Adipocyte (in vitro differentiated cells): ENCODE measurements around the gene DHX29.

ENCODE experiments used
- DNase-seq: peaks from one replicate; pipeline ENCODE4 v3.0.0-alpha.2; 2015; ENCODE audit warnings: low read depth
- H3K27me3 ChIP-seq: replicated peaks from 2 replicates; pipeline ENCODE4 v1.7.0; 2013; ENCODE audit warnings: mild to moderate bottlenecking, low read length, moderate library complexity; ENCODE audit not compliant: control insufficient read depth, insufficient read depth
- H3K36me3 ChIP-seq: 2 replicates; pipeline ENCODE4 v1.7.0; 2013; ENCODE audit warnings: low read length, mild to moderate bottlenecking, moderate library complexity; ENCODE audit not compliant: control insufficient read depth, insufficient read depth, severe bottlenecking
- H3K4me1 ChIP-seq: 2 replicates; pipeline ENCODE4 v1.7.0; 2013; ENCODE audit warnings: mild to moderate bottlenecking, low read length, moderate library complexity; ENCODE audit not compliant: control insufficient read depth, insufficient read depth
- H3K4me3 ChIP-seq: 2 replicates; pipeline ENCODE4 v1.7.0; 2013; ENCODE audit warnings: mild to moderate bottlenecking, low read length, moderate library complexity
- H3K9ac ChIP-seq: 2 replicates; pipeline ENCODE4 v1.7.0; 2013; ENCODE audit warnings: mild to moderate bottlenecking, low read length, moderate library complexity
- H3K9me3 ChIP-seq: 2 replicates; pipeline ENCODE4 v1.7.0; 2013; ENCODE audit warnings: mild to moderate bottlenecking, low read length, moderate library complexity; ENCODE audit not compliant: control insufficient read depth

Gene DHX29

DNA sequence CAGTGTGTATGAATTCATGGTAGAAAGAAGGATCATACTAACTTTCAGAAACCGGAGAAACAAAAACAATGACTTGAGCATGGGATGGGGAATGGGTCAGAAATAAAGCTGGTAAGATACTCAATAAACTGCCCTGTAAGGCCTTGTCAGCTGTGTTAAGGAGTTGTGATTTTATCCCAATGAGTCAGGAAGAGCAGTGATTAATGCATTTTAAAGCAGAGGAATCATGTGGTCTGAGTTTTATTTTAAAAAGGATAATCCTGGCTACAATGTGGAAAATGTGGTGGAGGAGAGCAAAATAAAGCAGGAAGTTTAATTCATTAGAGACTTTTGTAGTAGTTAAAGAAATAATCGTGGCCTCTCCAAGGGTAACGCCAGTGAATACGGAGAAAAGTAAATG, 28.7 kb downstream of the DHX29 start:
- Histone ChIP-seq H3K4me1 (peaks cover 4% of the 10 kb centered on the region), H3K9ac (peak overlapping the region; percentile 38), H3K36me3 (peaks cover 99% of the 10 kb centered on the region), H3K9me3 (no peaks in the 10 kb centered on the region), H3K27me3 (no peaks in the 10 kb centered on the region), H3K4me3 (no peak overlapping the region)
- peak; percentile 55 for DNase-seq

DNA sequence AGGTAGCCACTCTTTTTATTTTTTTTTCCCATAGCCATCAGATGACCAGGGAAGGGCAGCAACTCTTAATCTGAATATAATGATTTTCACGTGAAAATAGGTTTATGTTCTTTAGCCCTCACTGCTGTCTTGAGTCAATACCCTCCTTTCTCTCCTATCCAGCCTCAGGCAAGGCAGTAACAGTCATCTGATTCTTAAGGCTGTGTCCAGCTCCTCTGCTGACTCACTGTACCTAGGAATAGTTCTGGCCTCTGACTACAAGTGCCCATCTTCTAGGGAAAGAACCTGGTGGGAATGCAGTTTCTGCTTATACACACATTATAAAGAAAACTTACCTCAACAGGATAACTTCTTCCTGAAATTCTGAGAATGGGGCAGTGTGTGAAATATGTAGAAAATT, 30.7 kb downstream of the DHX29 start:
- H3K4me1 ChIP-seq = peaks cover 4% of the 10 kb centered on the region
- H3K4me3 ChIP-seq = no peak overlapping the region
- no peak overlapping the region for H3K9ac ChIP-seq
- H3K9me3 ChIP-seq = no peaks in the 10 kb centered on the region
- peaks cover 99% of the 10 kb centered on the region for H3K36me3 ChIP-seq
- peak; percentile 44 for DNase-seq
- H3K27me3 ChIP-seq = no peaks in the 10 kb centered on the region

DNA sequence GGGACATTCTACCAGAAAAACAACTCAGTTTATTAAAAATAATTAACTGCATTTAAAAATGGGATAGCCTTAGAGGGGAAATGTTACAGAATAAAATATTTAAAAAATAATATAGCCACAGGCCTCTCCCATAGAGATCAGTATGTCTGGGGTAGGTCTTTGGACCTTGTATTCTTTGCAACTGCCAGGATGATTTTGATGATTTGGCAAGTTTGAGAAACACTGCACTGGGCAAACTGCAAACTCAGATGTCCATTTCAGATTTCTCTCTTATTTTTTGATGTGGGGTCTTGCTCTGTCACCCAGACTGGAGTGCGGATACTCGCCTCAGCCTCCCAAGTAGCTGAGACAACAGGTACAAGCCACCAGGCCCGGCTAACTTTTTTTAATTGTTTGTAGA, 49.2 kb downstream of the DHX29 start:
- H3K4me1 ChIP-seq = no peaks in the 10 kb centered on the region
- no peak overlapping the region for H3K4me3 ChIP-seq
- no peaks in the 10 kb centered on the region for H3K9me3 ChIP-seq
- H3K27me3 ChIP-seq = no peaks in the 10 kb centered on the region
- no peak overlapping the region for H3K9ac ChIP-seq
- H3K36me3 ChIP-seq = peaks cover 93% of the 10 kb centered on the region
- no peak for DNase-seq

DNA sequence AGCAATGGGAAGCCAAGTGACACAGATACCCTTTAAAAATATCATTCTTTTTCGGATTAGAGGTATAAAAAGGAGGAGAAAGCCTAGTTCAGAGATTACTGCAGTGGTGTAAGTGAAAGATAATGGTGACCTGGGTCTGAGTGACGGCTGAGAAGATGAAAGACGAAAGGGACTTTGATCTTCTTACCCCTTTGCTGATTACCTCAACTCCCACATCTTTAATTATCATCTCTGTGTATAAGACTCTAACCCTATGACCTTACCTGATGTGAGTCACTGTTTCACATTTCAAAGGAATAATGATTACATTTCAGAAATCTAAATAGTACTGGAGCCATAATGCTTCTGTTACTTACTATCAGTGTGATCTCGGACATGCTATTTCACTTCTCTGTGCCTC, 52.7 kb downstream of the DHX29 start:
- no peak for DNase-seq
- Histone ChIP-seq H3K27me3 (no peaks in the 10 kb centered on the region), H3K4me1 (no peaks in the 10 kb centered on the region), H3K9me3 (no peaks in the 10 kb centered on the region), H3K4me3 (no peak overlapping the region), H3K9ac (no peak overlapping the region), H3K36me3 (peaks cover 59% of the 10 kb centered on the region)

DNA sequence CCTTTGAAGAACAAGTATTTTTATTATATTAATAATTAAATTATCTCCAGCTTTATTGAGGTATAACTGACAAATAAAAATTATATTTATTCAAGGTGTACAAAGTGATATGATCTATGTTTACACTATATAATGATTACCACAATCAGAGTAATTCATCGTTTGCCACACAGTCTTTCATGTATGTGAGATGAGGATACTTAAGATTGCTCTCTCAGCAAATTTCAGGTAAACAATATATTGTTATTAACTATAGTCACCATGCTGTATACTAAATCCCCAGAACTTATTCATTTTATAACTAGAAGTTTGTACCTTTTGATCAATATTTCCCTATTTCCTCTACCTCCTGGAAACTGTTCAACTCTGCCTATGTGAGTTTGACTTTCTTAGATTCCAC, 57.4 kb downstream of the DHX29 start:
- Histone ChIP-seq H3K9me3 (peaks cover 12% of the 10 kb centered on the region), H3K27me3 (no peaks in the 10 kb centered on the region), H3K9ac (no peak overlapping the region), H3K4me3 (no peak overlapping the region), H3K4me1 (no peaks in the 10 kb centered on the region), H3K36me3 (peaks cover 13% of the 10 kb centered on the region)
- DNase-seq = no peak

DNA sequence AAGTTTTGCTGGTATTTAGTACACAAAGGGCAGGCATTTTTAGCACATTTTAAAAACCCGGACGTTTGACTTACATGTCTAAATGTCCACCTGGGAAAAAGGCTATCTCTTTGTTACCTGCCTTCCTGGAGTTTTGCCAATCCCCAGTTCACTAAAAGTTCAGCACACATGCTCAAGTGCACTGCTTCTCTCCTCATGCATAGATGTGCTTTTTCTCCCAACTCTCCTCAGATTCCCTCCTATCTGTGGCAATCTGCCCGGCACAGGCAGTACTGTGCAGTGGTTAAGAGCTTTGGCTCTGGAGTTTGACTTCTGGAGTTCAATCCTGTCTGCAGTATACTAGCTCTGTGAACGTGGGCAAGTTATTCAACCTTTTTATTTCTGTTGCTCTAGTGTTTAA, 65.7 kb downstream of the DHX29 start:
- Histone ChIP-seq H3K4me1 (no peaks in the 10 kb centered on the region), H3K27me3 (peaks cover 35% of the 10 kb centered on the region), H3K9ac (no peak overlapping the region), H3K4me3 (no peak overlapping the region), H3K36me3 (no peaks in the 10 kb centered on the region), H3K9me3 (no peaks in the 10 kb centered on the region)
- DNase-seq = no peak

DNA sequence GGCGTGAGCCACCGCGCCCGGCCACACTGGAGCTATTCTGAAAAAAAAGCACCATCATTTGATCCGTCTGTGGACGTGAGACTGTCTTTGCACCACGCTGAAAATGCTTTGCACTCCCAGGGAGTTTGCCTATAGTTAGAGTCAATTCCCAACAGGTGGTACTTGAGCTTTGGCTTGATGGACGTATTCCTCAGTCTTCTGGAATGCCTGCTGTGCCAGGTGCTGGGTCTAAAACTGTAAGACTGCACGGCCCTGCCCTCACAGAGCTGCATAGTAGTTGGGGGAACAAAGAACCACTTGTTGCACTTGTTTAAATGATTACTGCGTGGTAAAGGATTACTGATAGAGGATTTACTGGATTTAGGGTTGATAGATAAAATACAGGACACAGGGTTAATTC, 70.7 kb downstream of the DHX29 start:
- H3K4me3 ChIP-seq = no peak overlapping the region
- H3K4me1 ChIP-seq = peaks cover 23% of the 10 kb centered on the region
- H3K9ac ChIP-seq = no peak overlapping the region
- peaks cover 49% of the 10 kb centered on the region for H3K27me3 ChIP-seq
- H3K36me3 ChIP-seq = no peaks in the 10 kb centered on the region
- no peaks in the 10 kb centered on the region for H3K9me3 ChIP-seq
- no peak for DNase-seq

DNA sequence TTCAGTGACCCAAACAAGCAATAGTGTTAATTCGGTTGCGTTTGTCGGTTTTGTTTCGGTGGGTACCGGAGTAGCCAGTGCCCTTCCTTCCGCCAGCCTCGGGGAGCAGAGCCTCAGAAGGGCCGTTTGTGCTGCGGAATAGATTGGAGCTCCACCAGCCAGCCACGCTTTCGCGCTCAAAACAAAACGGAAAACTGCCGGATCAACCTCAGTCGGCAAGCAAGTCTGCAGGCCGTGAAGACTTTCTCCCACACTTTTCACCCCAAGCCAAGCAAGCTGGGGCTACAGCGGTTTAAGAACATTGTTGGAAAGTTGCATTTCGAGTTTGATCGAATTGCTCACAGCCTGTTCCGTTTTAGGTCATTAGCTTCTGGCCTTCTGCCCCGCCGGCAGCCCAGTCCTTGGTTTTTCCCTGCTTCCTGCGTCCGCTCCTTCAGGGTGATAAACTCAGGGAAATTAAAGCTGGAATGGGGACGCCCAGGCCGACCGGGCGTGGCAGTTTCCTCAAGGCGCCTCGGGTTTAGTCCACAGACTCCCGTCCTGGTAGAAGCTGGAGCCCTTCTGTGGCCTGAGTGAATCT, 73.3 kb downstream of the DHX29 start:
- Histone ChIP-seq H3K4me1 (peaks cover 29% of the 10 kb centered on the region), H3K9me3 (no peaks in the 10 kb centered on the region), H3K27me3 (peaks cover 59% of the 10 kb centered on the region), H3K4me3 (peak overlapping the region; percentile 82), H3K36me3 (no peaks in the 10 kb centered on the region), H3K9ac (peak overlapping the region; percentile 41)
- DNase-seq = peak; percentile 32

DNA sequence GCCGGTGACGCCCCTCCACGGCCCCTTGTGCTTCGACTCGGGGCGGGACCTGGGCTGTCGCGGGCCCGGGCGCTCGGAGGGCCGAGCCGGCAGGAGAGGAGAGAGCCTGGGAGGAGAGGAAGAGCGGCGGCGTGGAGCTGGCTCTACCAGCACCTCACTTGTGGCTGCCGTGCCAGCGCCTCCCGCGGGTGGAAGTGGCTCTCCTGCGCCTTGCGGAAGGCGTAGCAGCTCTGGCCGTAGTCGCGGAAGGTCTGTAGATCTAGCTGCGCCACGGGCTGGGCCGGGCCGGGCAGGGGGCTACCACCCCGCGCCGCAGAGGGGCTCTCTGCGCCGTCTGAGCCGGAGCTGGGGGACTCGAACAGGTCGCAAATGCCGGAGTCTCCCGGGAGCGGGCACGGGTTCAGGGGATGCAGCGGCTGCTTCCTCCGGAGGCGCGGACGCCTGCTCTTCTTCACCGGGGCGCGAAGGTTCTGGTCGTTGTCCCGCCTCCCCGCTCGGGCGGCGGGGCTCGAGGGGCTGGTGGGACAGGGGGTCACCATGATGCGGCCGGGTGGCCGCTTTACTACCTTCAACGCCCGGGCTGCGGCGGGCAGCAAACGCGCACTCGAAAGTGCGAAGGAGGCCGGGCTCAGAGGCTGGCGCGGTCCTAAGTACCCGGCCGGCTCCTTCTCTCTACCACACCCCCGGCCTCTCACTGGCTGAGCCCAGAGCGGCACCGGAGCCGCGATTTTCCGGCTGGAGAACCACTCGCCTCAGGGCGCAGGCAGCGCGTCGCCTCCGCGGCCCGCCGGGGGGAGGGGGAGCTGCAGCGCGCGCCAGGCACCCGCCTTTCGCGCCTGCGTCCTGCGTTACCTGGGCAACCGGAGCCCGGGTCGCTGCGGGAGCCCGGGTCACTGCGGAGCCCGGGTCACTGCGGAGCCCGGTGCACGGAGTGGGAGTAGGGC, 74.2 kb downstream of the DHX29 start, which contains the start of gene CCNO:
TSS of gene CCNO (minus strand) at position 624 of the 944 bp plus-strand sequence. CDS start at position 539, 85 bp downstream.
- DNase-seq = peak; percentile 78
- H3K4me3 ChIP-seq = peak within 1 kb of the TSS; percentile 82
- peak within 1 kb of the TSS; percentile 46 for H3K9ac ChIP-seq
- no peaks in the 10 kb centered on the region for H3K9me3 ChIP-seq
- peaks cover 29% of the 10 kb centered on the region for H3K4me1 ChIP-seq
- H3K27me3 ChIP-seq = peaks cover 67% of the 10 kb centered on the region
- H3K36me3 ChIP-seq = no peaks in the 10 kb centered on the region

DNA sequence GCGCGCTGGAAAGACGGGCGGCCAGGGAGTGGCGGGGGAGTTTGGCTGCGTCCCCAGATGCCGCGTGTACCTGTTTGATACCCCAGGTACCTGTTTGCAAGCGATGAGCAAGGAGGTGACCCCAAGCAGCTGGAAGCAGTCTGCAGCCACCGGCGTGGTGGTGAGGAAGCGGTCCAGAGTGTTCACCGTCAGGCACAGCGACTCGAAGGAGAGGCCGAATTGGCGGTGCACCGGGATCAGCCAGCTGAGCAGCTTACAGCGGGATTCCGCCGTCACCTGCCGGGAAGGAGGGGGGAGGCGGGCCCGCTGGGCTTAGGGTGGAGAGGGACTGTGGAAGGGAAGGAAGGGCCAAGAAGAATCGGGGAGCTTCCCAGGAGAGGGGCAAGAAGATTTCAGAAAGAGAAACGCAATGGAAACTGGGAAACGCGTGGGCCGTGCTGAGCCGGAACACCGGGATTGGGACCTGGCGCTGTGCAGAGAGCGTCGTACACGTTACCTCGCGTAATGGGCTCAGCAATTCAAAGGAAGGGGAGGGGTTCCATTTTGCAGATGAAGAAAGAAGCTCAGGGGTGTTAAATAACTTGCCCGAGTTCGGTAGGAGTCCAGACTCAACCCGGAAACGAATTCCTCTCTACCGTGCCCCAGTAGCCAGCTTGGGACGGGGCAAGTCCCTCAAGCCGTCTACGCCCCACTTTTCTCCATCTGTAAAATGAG, 75.1 kb downstream of the DHX29 start:
- peaks cover 69% of the 10 kb centered on the region for H3K27me3 ChIP-seq
- peak overlapping the region; percentile 82 for H3K4me3 ChIP-seq
- peak overlapping the region; percentile 46 for H3K9ac ChIP-seq
- no peaks in the 10 kb centered on the region for H3K9me3 ChIP-seq
- no peaks in the 10 kb centered on the region for H3K36me3 ChIP-seq
- peaks cover 29% of the 10 kb centered on the region for H3K4me1 ChIP-seq
- DNase-seq = peak; percentile 22

DNA sequence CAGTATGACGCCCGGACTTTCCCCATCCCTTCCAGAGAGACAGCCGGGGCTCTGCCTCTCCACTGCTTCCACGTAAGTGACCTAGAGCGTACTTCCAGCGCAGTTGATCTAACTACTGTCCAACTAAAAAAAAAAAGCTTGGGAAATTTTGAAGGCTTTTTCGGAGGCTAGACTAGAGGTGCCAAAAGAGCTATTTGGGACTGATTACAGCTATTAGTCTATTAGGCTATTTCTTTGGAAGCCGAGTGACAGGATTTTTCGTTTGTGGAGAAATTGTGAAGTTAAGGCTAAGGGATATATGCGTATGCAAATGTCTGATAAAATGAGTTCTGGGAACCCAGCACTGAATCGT, 75.6 kb downstream of the DHX29 start:
- peaks cover 29% of the 10 kb centered on the region for H3K4me1 ChIP-seq

More for the DNA sequence above, 75.6 kb downstream of the DHX29 start:
- H3K9ac ChIP-seq = no peak overlapping the region
- peak; percentile 12 for DNase-seq
- peaks cover 65% of the 10 kb centered on the region for H3K27me3 ChIP-seq
- peak overlapping the region; percentile 82 for H3K4me3 ChIP-seq
- no peaks in the 10 kb centered on the region for H3K36me3 ChIP-seq
- no peaks in the 10 kb centered on the region for H3K9me3 ChIP-seq
